Thoracic aorta (tissue), 2 donors: ENCODE results near the gene GAB2. TPM values are rescaled to one million over a fixed set of nuclear protein-coding genes. Genes with fewer than 3 reads are reported as not detected.
A peak's percentile ranks its signal among the peaks of the same experiment; 100 is the strongest.

Source experiments
- ATAC-seq: fragments of 150-250 bp; one replicate; pipeline ENCODE4 v1.8.0; 2017; ENCODE audit warnings: low read depth; ENCODE audit not compliant: insufficient number of reproducible peaks, low FRiP score
- DNase-seq: peaks from one replicate; pipeline ENCODE4 v3.0.0-alpha.2; 2020; ENCODE audit warnings: low spot score
- H3K27ac ChIP-seq, 2 donors: fragments of 200-600 bp; sonication (generic); 1 replicate in 1 of 2; 2 replicates in 1 of 2; pipeline ENCODE4 v1.5.1; 2016; ENCODE audit warnings: mild to moderate bottlenecking in 2 of 2, moderate library complexity in 2 of 2
- H3K27me3 ChIP-seq: fragments of 200-600 bp; sonication (generic); replicated peaks from 2 replicates; pipeline ENCODE4 v1.6.0; 2016; ENCODE audit warnings: mild to moderate bottlenecking; ENCODE audit not compliant: insufficient read depth
- H3K36me3 ChIP-seq: fragments of 200-600 bp; sonication (generic); one replicate; pipeline ENCODE4 v1.5.1; 2016
- H3K4me1 ChIP-seq, 2 donors: fragments of 200-600 bp; sonication (generic); 1 replicate in 1 of 2; 2 replicates in 1 of 2; pipeline versions ENCODE4 v1.5.1 to v1.6.0; 2016; ENCODE audit warnings: low read depth in 2 of 2, mild to moderate bottlenecking in 1 of 2; ENCODE audit not compliant: control insufficient read depth in 1 of 2
- H3K4me3 ChIP-seq: fragments of 200-600 bp; sonication (generic); 2 replicates; pipeline ENCODE4 v1.5.1; 2016; ENCODE audit warnings: mild to moderate bottlenecking
- H3K9me3 ChIP-seq: fragments of 200-600 bp; sonication (generic); 2 replicates; pipeline ENCODE4 v1.5.1; 2016
- CTCF ChIP-seq: fragments of 200-600 bp; sonication (generic); IDR thresholded peaks from one replicate; pipeline ENCODE4 v1.5.1; 2019; ENCODE audit warnings: antibody characterized with exemption
- total RNA-seq, 2 donors: library from RNA; depleted of rRNA; stranded (reverse); fragments of >200 nt; gene quantifications; one replicate each; pipeline versions ENCODE4 v1.1.0 to v1.2.3, GENCODE V29; 2016

Gene GAB2
- total RNA-seq, 2 donors from 2014 or later = 65.4 to 91.5 TPM

- TF ChIP-seq CTCF = no peak
- ATAC-seq = no peak
- Histone ChIP-seq H3K4me1 (peaks cover 15 to 55% of the 10 kb centered on the region in 2 donors), H3K36me3 (peaks cover 20% of the 10 kb centered on the region), H3K4me3 (no peak overlapping the region), H3K27me3 (no peaks in the 10 kb centered on the region), H3K9me3 (no peaks in the 10 kb centered on the region), H3K27ac (peak overlapping the region; percentile 91 to 96)
- no peak for DNase-seq
Observed at GRCh38 chr11:78171951-78172350, 245.7 kb downstream of the GAB2 start.

DNA sequence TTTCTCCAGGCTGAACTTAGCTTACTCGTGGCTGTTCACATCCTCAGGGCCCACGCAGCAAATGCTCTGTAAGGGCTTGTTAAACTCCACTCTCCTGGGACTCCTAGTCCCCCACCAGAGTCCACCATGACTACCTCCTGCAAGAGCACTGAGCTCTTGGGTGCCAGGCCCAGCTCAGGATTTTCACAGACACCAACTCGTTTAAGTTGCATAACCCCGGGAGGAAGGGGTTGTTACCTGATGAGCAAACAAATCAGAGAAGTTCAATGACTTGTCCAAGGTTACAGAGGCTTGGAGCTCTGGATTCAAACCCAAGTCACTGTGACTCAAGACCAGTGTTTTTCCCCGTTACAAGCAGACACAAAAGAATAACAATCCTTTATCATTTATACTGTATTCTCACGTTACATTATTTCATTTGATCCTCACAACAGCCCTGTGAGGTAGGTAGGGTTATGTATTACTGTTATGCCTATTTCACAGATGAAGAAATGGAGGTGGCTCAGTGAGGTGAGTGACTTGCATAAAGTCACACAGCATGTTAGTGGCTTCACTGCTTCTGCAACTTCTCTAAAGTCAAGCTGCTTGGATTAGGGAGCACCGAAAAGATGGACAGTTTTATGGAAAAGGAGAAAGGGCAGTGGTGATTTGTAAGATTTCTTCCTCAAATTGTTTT is 246.6 kb downstream of the GAB2 start:
- Histone ChIP-seq H3K4me3 (no peak overlapping the region), H3K27me3 (no peaks in the 10 kb centered on the region), H3K9me3 (no peaks in the 10 kb centered on the region), H3K4me1 (peaks cover 15 to 61% of the 10 kb centered on the region in 2 donors), H3K27ac (peak overlapping the region; percentile 91 to 96), H3K36me3 (peaks cover 20% of the 10 kb centered on the region)
- no peak for TF ChIP-seq CTCF
- DNase-seq (no peak), ATAC-seq (no peak)

- no peak for ATAC-seq
- no peak overlapping the region for H3K4me3 ChIP-seq
- H3K4me1 ChIP-seq = peaks cover 15 to 61% of the 10 kb centered on the region in 2 donors
- no peaks in the 10 kb centered on the region for H3K27me3 ChIP-seq
- peak overlapping the region; percentile 91 to 96 for H3K27ac ChIP-seq
- TF ChIP-seq CTCF = no peak
- H3K36me3 ChIP-seq = peaks cover 20% of the 10 kb centered on the region
- no peak for DNase-seq
- no peaks in the 10 kb centered on the region for H3K9me3 ChIP-seq
Observed at GRCh38 chr11:78170413-78170812, 247.2 kb downstream of the GAB2 start.

GRCh38 chr11:78168539-78169477 is 248.8 kb downstream of the GAB2 start:
- Histone ChIP-seq H3K27me3 (no peaks in the 10 kb centered on the region), H3K36me3 (peaks cover 15% of the 10 kb centered on the region), H3K9me3 (no peaks in the 10 kb centered on the region), H3K4me1 (peaks cover 15 to 65% of the 10 kb centered on the region in 2 donors), H3K27ac (peak overlapping the region; percentile 91 to 96), H3K4me3 (peak overlapping the region; percentile 19)
- no peak for TF ChIP-seq CTCF
- peak; percentile 89 for DNase-seq
- peak; percentile 96 for ATAC-seq

- no peaks in the 10 kb centered on the region for H3K9me3 ChIP-seq
- peak overlapping the region; percentile 64 to 91 for H3K27ac ChIP-seq
- DNase-seq = no peak
- H3K4me1 ChIP-seq = peaks cover 15 to 82% of the 10 kb centered on the region in 2 donors
- H3K27me3 ChIP-seq = no peaks in the 10 kb centered on the region
- H3K4me3 ChIP-seq = no peak overlapping the region
- peaks cover 3% of the 10 kb centered on the region for H3K36me3 ChIP-seq
- TF ChIP-seq CTCF = no peak
- no peak for ATAC-seq
Observed at GRCh38 chr11:78166855-78167469, 250.7 kb downstream of the GAB2 start.
